Measurements from ENCODE around the gene CHAT. TPM values are rescaled to one million over a fixed set of nuclear protein-coding genes. Genes with fewer than 3 reads are reported as not detected.

Gene CHAT
- total and polyA plus RNA-seq, 2 donors (not counting 3 experiments of a cell fraction or from before 2014, with no cell fraction given), result not detected

GRCh38 chr10:49577182-49577925 lies 36.5 kb upstream of the CHAT start:
- TF ChIP-seq FOS (IDR thresholded peaks at IDR 0.05; ENCODE audit: borderline replicate concordance, insufficient read depth, low read length), result no peak
- no peak for TF ChIP-seq EZH2 (IDR thresholded peaks at IDR 0.05; ENCODE audit: borderline replicate concordance, low read depth, low read length, severe bottlenecking)
- TF ChIP-seq CTCF (IDR thresholded peaks at IDR 0.05; ENCODE audit: extremely low read depth in 1 of 2, insufficient read depth in 1 of 2, low read depth in 1 of 2, low read length in 2 of 2), result no peak
- no peak for TF ChIP-seq MAX (IDR thresholded peaks at IDR 0.05; ENCODE audit: insufficient read depth, insufficient read length)
- no peak for TF ChIP-seq POLR2A (IDR thresholded peaks at IDR 0.05; ENCODE audit: low read depth, low read length)
- no peak for TF ChIP-seq POLR2AphosphoS5 (IDR thresholded peaks at IDR 0.05; ENCODE audit: insufficient read depth, low read depth, low read length)
- no peak for TF ChIP-seq GATA2 (IDR thresholded peaks at IDR 0.05; ENCODE audit: insufficient read depth, insufficient read length, low read depth, low read length)
- no peak for TF ChIP-seq JUN (IDR thresholded peaks at IDR 0.05; ENCODE audit: borderline replicate concordance, insufficient read depth, insufficient read length, low read depth)
- TF ChIP-seq MYC (IDR thresholded peaks at IDR 0.05; ENCODE audit: low read depth, low read length), result no peak
- intact Hi-C loops (cut with micrococcal nuclease), result no loop called here
- no TSS peak for BruUV-seq (replicated peaks)
- H3K4me3 ChIP-seq (replicated peaks in 1 of 3; ENCODE audit: insufficient read depth in 1 of 3, low read depth in 1 of 3, low read length in 3 of 3), result no peak overlapping the region
- H3K79me2 ChIP-seq (ENCODE audit: control insufficient read depth, insufficient read depth, low read length), result no peaks in the 10 kb centered on the region
- no peaks in the 10 kb centered on the region for H3K4me1 ChIP-seq (ENCODE audit: control insufficient read depth, extremely low read depth, insufficient read depth, low read length)
- H3K9me1 ChIP-seq (replicated peaks; ENCODE audit: control insufficient read depth, extremely low read depth, insufficient read depth, low read length), result no peaks in the 10 kb centered on the region
- no peak overlapping the region for H3K4me2 ChIP-seq (ENCODE audit: insufficient read depth, low read length)
- H2AFZ ChIP-seq (ENCODE audit: low read depth, low read length), result no peak overlapping the region
- no peaks in the 10 kb centered on the region for H4K20me1 ChIP-seq (replicated peaks; ENCODE audit: control insufficient read depth, extremely low read depth, insufficient read depth, low read length)
- ChIA-PET POLR2A (no interaction called here), CTCF (interaction anchor here (2.6 kb wide), 1 partner anchor 16 kb away, joined by 11 read pairs; no protein-coding TSS in a partner anchor)
- DNase-seq (ENCODE audit: low read depth, low spot score) (no peak), FAIRE-seq (no peak)
- no peak overlapping the region for H3K9ac ChIP-seq (replicated peaks; ENCODE audit: extremely low read depth, insufficient read depth, low read length)
- H3K27ac ChIP-seq (ENCODE audit: insufficient read depth, low read depth, low read length), result no peak overlapping the region
- dilution Hi-C loops (cut with MboI; ENCODE audit: extremely low pct_ligation_motif_present, low sequenced_read_pairs), result no loop called here
- no peaks in the 10 kb centered on the region for H3K27me3 ChIP-seq (ENCODE audit: control insufficient read depth in 2 of 2, insufficient read depth in 2 of 2, low read length in 2 of 2)
- no peaks in the 10 kb centered on the region for H3K36me3 ChIP-seq (ENCODE audit: control insufficient read depth in 2 of 2, extremely low read depth in 1 of 2, insufficient read depth in 2 of 2, low read length in 2 of 2)
- H3K9me3 ChIP-seq (replicated peaks; ENCODE audit: control insufficient read depth, insufficient read depth, low read length), result no peaks in the 10 kb centered on the region
